NCI-H1417 (cell line): ENCODE results near the gene NET1.
A peak's percentile ranks its signal among the peaks of the same experiment; 100 is the strongest.

Experiments used
- DNase-seq, 3 experiments: peaks; one replicate each; lab custom pipeline; 2025; lab: John Stamatoyannopoulos, UW

The NET1 gene

DNA sequence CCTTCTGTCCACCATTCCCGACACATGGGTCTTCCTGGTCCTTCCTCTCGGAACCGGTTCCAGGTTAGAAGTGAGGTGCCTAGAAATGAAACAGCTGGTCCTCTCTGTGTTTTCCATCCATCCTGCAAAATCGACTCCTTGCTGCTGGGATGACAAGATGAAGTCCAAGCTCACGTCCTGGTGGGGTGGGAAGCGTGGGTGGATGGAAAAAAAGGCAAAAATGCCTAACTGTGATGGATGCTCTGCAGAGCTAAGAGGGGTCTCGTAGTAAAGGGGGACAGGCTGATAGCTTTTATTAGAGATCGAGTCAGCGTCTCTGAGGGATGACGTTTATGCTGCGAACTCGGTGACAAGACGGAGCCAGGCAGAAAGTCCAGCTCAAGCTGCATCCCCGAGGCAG is 72.9 kb downstream of the NET1 start:
- DNase-seq: no peak

DNA sequence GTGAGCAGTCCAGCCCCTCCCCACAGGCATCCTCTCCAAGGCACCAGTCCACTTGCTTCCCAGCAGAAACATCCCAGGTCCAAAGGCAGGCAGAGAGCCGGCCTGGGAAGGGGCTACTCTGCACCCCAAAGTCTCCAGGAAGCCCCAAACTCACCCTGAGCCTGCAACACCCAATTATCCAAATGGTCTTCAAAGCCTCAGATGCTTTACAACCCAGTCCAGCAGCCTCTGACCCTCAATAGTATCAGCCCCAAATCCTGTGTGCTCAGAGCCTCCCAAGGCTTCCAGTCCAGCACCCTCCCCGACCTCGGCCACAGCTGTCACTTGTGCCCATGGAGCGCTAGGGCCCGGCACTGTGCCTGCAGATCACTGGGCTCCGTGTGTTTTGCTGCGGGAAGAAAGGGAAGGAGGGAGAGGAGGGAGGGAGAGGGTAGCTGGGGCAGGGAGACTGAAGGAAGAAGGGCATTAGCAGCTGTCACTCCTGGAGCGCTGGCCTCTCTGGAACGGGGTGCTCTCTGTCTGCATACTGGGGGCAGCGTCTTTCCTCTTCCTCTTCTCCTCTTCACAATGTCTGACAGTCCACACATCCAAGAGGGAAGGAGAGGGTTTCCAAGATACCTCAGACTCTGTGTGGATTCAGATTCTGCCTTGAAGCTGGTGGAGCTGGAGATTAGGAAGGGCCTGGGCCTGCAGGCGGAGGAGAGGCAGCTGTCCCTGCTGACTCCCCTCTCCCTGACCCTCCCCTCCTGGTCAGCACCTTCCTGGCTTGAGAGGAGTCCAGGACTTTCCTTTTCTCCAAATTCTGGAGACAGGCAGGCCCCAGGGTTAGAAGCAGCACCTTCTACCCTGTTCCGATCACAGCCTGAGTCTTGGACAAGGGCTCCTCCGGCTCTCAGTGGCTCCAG is 73.8 kb downstream of the NET1 start:
- no peak for DNase-seq

DNA sequence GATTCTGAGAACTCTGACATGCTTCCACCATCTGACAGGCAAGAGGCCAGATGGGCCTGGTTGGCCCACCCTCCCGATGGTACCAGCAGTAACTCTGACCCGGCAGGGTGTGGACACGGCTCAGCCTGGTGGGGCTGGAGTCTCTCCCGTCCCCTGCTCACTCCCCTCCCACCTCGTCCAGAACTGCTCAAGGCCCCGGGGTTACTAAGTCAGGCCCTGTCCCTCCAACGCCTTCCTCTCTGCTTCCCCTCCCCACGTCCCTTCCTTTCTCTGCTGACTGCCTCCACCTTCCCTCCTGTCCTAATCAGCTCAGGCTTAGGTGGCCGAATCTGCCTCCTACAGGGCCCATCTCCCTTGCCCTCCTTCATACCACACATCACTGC is 74.5 kb downstream of the NET1 start:
- DNase-seq: no peak

DNA sequence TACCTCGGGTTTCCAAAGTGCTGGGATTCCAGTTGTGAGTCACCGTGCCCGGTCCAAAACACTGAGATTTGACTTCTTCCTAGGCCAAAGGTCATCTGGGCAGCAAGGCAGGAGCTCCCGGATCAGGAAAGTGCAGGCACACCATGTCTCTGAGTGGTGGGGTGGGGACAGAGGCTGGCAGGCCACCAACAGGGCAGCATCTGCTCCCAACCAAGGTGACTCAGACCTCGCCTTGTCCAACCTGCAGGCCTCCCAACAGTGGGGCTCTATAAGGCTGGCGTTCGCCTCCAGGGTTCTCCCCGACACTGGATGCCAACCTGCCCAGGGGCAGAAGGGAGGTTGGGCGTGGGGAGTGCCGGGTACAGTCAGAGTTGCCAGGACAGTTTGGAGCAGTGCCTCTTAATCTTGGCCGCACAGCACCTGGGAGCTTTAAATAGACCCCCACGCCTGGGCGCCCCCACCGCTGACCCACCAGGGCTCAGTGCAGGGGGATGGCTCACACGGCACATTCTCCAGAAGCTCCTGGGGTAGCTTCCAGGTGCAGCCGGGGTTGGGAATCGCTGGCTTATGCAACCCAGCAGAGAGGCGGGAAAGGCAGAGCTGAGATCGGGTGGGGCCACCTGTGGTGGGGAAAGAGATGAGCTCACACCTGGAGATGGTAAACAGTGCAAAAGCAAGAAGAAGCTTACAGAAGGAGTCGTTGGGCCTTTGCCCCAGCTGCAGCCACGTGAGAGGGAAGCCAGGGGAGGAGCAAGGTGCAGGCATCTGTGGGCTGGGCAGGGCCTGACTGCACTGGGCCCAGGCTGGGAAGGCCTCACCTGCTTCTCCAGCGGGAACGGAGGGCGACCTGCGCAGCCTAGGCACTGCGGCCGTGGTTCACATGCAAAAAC is 76.2 kb downstream of the NET1 start:
- DNase-seq: peak in 1 of 3 experiments; percentile 66

DNA sequence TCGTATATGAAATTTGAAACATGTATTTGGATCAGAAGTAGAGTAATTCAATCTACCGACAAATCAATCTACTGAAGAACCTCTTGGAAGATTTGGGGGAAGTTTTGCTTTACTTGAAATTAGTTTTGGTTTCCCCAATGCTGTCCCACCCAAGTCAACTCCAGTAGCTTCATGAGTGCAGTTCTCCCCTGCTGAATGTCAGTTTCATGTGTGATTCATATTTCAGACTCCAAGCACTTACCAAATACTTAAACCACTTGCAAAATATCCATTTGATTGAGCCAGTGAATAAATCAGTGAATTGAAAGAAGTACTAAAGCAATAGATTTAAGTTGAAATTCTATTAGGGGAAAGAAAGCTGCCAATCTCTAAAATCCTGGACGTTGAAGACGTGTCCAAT is 77.7 kb downstream of the NET1 start:
- no peak for DNase-seq

DNA sequence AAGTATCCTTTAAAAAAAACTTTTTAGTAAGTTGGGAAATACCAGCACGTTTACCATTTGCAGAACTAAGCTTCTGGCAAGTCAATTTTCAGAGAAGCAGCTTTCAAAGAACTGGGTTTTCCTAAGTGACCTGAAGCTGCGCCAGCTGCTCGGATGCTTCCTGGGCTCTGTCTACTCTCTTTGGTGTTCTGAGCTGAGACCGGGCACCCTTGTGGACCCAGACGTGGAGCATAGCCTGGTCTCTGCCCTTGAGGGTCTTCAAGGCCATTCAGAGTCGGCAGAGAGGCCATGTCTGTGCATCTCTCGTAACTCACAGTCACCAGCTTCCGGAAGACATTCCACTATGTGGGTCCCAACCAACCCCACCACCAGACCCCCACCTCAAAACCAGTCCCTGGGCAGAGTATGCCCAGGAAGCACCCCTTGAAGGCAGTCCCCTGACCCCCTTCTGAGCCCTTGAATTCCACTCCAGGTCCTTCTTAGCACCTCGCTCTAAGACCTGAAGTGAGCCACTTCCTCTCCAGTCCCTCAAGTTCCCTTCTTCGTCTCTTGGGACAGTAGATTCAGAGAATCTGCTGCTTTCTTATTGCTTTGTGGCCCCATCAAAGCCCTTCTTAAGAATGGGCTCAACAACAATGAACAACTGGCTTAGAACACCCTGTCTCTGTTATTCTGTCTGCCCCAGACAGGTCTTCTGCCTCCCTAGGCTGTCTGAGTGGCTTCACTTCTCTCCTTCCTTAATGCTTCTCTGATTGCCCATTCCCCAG is 78.5 kb downstream of the NET1 start:
- DNase-seq: no peak

DNA sequence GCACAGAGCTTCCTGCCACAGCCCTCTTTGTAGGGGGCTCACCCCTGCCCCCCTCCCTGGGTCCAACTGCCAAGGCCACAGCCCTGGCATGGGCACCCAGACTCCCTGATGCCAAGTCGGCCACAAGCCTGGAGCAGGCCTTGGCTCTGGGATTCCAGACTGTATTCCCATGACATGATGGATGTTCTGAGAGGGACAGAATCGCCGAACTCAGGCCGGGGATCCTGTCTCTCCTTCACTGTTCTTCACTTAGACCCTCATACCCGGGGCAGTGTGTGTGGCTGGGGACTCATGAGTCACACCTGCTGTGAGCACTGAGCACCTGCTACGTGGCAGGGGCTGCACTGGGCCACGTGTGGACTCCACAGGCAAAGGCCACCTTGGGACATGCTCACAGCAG is 79.1 kb downstream of the NET1 start:
- DNase-seq: no peak

DNA sequence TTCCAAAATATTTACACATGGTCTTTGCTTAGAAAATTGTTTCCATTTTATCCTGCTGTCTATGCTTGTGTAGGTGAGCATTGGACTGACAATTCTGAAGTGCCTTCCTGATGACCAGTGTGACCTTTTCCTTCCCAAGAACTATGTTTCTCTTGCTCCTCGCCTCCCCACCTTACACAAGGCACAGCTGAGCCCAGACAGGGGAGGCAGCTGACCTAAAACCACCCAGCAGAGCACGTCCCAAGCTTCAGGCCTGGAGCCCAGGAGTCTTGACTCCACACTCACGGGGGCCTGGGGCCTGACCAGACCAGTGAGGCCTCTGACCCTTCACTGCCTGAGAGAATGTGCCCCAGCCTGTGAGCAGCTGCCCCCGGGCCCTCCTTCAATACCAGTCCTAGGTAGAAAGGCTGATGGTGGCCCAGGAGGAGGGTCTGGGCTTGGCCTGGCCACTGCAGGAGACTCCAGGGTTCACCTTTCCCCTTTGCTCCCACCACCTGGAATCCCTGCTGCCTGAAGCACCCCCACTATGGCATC is 80.0 kb downstream of the NET1 start:
- no peak for DNase-seq

DNA sequence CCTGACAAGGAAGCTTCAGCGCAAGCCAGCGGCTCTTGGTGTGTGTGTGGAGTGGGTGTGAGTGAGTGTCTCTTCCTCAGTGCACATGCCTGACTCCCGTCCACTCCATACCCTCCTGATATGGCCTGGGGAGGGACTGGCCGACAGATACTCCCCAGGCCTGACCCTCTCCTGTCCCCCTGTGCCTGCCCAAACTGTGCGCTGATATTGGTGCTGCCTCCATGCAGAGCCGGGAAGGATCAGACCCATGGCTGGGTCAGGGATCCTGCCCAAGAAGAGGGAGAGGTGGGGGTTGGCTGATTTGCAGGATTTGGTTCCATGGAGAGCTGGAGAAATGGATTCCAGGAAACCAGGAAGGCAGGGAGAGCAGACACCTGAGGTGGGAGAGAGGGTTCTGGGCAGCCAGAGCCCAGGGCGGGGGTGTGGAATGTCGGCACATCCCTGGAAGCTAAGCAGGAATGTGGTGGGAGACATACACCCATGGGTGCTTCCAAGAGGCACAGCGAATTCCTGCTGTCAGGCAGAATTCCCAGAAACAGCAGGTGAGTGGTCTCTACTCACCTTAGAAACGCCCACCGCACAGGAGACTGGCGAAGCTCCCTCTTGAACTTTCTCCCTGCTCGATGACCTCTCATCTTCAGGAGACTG is 80.7 kb downstream of the NET1 start:
- DNase-seq: no peak

DNA sequence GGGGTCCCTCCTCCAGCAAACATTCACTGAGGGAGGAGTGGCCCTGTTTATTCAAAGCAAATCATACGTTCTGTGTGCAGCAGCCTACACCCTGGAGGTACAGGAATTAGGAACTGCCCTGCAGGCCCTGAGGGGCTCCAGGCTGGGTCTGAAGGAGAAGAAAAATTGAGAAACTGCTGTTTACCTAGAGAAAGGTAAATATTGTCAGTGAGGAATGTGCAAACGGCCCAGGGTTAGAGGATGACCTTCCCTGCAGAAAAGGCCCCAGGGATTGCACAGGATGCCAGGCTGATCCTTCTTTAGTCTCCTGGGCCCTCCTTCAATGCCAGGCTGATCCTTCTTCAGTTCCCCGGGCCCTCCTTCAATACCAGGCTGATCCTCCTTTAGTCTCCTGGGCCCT is 81.3 kb downstream of the NET1 start:
- no peak for DNase-seq

DNA sequence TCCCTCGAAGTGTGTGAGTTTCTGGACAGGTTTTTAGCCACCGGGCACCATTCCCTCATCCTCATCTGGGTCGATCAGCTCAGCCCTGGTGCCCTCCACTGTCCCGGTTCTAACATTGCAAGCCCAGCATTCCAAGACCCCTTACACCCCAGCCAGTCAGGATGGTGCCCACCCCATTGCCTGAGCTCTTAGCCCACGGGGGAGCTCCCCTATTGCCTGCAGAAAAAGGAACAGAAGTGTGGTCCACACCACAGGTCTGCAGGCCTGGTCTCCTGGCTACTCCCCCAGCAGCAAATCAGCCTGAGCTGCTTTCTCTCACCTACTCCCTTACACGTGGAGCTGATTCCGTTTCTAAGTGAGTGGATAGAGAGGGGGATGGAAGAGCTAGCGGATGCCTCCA is 82.3 kb downstream of the NET1 start:
- no peak for DNase-seq

DNA sequence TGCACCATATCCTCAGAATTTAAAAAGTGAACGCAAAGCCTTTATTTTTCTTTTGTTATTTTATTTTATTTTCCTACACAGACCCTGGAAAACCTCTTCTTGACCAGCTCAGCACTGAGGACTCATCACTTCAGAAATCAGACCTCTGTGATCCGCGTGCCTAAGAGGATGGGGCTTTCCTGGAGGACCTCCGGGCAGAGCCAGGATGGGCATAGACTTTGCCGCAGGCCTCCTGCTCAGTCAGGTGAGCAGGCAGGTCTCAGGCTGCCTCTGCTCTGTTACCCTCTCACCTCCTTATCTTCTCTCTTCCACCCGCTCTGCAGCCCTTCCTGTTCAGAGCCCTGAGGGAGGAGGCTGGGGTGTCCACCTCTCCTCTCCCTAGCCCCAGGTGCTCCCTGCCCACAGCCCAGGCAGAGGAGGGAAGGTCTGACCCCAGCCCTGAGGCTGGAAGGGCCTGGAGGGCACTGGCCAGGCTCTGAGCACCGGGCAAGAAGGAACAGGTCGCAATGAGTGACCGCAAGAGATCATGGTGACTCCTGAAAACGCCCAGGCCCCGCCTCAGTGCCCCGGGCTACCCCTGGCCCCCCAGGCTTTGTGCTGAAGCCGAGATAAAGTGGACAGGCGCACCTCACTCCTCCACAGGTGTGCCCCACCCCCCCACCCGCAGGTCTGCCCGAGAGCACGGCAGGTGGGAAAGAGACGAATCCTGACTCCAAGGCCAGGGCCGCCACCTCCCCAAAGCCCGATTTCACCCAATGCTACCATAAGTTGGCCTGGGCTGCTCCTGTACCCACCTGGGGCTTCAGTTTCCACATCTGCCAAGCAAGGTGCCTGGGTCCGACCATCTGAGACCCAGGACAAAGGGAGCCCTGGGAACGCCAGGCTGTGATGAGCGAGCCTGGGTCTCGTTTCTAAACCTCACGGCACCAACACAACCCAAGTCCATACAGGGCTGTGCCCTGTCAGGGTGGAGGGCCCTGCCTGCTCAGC is 84.2 kb downstream of the NET1 start:
- no peak for DNase-seq

DNA sequence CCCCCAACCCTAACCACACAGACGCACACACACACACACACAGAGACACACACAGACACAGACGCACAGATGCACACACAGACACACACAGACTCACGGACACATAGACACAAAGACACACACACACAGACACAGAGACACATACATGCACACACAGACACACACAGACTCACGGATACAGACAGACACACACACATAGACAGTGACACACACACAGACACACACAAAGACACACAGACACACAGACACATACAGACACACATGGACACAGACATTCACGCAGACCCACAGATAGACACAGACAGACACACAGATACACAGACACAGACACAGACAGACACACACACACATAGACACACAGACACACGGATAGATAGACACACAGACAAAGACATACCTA is 84.9 kb downstream of the NET1 start:
- no peak for DNase-seq

DNA sequence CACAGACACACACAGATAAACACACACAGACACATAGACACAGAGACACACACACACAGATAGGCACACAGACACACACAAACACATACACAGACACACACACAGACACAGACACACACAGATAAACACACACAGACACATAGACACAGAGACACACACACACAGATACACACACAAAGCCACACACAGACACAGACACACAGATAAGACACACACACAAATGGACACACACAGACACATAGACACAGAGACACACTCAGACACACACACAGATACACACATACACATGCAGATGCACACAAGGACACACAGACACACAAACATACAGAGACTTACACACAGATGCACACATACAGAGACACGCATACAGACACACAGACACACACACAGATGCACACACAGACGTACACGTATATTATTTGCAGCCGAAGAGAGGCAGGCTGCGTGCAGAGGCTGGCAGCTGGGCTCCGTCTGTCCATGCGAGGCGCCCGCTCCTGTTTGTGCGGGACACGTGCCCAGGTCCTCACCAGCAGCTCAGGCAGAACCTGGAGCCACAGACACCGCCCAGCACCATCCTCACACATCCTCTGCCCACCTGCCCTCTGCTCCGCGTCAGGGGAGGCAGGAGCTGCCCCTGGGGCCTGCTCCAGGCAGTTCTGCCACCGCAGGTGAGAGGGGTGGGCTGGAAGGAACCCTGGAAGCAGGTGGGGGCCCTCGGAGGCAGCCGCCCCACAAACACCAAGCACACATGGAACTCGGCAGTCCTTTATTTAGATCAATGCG is 85.8 kb downstream of the NET1 start:
- no peak for DNase-seq

DNA sequence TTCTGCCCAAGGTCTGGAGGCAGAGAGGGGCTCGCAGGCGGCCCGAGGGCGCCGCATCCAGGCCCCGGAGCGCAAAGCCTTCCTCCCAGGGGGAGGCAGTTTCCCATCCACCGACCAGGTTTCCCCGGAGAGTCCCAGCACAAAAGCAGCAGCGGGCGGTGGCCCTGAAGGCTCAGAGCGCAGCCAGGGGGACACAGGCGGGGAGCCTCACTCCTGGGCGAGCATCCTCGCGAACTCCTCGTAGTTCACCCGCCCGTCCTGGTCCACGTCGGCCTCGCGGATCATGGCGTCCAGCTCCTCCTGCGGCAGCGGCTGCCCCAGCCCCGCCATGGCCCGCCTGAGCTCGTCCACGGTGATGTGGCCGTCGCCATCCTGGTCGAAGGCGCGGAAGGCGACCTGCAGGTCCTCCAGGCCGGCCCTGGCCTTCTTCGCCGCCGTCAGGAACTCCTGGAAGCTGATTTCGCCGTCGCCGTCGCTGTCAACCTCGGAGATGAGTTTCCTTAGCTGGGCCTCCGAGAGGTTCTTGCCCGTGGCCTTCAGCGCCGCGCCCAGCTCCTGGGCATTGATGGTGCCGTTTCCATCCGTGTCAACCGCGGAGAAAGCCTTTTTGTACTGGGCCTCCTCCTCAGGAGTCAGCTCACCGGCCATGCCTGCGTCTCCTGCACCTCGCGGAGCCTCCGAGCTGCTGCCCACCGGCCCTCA is 86.6 kb downstream of the NET1 start:
- no peak for DNase-seq

DNA sequence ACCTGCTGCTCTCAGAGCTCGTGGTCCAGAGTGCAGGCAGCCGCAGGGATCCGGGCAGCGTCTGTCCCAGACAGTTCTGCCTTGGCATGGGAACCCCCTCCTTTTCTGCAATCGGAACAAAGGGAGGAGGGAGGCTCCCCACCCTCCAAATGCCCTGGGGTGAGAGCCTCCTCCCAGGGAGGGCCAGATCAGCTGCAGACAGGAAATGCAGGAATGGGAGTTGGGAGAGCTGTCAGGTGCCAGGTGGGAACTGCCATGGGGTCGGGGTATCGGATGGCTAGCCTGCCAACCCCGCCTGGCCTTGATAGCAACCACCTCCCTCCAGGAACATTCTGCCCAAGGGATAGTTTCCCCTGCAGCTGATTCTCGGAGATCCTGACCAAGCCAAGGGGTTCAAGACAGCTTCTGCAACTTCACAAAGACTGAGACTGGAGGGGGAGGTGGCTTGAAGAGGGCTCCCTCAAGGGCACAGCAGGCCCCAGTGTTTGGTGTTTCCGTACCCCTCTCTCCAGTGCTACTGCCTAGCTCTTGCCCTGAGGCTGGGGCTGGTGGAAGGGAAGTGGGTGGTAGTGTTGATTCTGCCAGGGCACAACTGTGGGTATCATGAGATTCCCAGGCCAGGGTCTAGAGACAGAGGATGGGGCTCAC is 87.3 kb downstream of the NET1 start, which contains the start of gene CALML5:
CALML5 (minus strand) TSS at position 78 of the 648 bp plus-strand sequence. CDS start 132 bp downstream, outside the sequence.
- peak in 1 of 3 experiments; percentile 1 for DNase-seq

DNA sequence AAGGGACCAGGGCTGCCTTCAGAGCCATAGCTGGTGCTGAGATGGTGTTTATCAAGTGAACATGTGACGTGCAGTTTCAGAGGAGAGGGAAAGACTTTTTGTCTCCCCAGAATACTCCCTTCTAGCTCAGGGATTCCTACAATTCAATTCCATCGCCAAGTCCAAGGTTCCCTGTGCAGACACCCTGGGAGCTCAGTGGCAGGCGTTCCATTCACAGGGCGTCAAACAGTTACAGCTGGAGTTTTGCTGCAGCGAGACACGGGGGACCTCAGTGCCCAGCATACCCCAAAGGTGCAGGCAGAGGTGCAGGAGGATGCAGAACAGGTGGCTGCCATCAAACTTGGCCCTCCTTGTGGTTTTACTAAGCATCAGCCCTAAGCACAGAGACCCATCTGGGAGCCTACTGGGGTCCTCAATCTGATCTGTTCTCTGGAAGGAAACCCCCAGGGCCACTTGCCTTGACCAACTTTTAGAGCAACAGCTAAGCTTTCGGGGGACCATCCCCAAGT is 87.9 kb downstream of the NET1 start:
- no peak for DNase-seq

DNA sequence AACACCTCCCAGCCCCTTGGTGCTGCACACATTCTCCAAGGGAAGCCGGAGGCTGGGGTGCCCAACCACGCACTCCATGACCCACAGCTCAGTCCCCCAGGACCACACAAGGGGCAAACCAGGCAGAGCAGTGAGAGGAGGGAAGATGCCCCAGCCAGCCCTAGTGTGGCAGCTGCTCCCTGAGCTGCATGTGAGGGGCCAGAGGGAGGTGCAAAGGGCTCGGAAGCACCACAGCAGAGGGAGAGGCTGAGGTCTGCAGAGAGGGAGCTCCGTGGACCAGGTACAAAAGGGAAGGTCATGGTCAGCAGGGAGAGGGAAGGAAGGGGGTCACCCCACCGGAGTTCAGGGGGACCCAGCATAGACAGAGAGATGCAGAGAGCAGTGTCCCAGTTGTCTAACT is 88.6 kb downstream of the NET1 start:
- DNase-seq: no peak
